Measurements from ENCODE around the gene HNRNPF.

HNRNPF gene

DNA sequence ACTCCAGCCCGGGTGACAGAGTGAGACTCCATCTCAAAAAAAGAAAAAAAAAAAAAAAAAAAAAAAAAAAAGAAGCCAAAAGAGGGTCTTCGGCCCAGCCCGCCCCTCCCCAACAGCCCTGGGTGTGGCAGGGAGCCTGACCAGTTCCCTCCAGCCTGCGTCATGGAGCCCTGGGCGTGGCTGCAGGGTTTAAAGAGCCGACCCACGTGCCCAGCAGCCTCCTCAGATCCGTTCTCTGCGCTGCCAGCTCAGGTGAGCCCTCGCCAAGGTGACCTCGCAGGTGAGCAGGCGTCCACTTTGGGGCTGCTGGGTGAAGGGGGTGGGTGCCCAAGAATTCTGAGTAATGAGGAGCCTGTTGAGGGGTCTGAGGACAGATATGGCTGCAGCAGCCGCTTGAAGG is 37.6 kb downstream of the HNRNPF start, which contains the start of gene FXYD4:
Gene FXYD4 (plus strand): TSS at position 219 of the 400 bp plus-strand sequence. CDS start 2,111 bp downstream, outside the sequence.
- H3K4me1 Mint-ChIP-seq (ENCODE audit: low read depth) = no peaks in the 10 kb centered on the region
- no peak within 1 kb of the TSS for H3K4me3 Mint-ChIP-seq
- H3K9me3 Mint-ChIP-seq = no peaks in the 10 kb centered on the region
- intact Hi-C loops (cut with micrococcal nuclease) = no loop called here
- H3K27ac Mint-ChIP-seq = no peak within 1 kb of the TSS
- H3K36me3 Mint-ChIP-seq (ENCODE audit: low read depth) = no peaks in the 10 kb centered on the region
- H3K27me3 Mint-ChIP-seq = no peaks in the 10 kb centered on the region

DNA sequence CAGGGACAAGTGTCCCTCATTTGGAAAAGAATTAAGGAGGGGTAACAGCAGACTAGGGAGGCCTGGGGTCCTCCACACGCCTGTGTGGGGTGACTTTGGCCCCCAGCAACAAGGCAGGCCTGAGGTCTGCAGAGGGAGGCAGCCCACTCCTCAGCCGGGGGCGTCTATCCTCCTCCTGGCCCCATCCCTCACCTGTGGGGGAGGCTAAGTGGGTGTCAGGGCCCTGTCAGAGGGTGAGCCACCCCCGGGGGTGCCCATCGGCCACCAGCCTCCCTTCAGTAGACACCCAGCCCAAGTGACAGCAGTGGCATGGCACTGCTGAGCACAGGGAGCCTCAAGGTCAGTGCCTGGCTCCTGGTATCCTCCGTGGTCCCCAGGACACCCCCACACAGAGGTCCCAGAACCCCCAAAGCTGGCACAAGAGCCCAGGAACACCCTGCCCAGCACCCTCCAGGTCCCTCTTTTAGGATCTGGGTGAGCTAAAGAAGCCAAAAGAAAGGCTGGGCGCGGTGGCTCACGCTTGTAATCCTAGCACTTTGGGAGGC is 38.2 kb downstream of the HNRNPF start:
- Mint-ChIP-seq H3K9me3 (no peaks in the 10 kb centered on the region), H3K4me1 (ENCODE audit: low read depth) (no peaks in the 10 kb centered on the region), H3K27ac (no peak overlapping the region), H3K36me3 (ENCODE audit: low read depth) (no peaks in the 10 kb centered on the region), H3K27me3 (no peaks in the 10 kb centered on the region), H3K4me3 (no peak overlapping the region)
- intact Hi-C loops (cut with micrococcal nuclease) = no loop called here

DNA sequence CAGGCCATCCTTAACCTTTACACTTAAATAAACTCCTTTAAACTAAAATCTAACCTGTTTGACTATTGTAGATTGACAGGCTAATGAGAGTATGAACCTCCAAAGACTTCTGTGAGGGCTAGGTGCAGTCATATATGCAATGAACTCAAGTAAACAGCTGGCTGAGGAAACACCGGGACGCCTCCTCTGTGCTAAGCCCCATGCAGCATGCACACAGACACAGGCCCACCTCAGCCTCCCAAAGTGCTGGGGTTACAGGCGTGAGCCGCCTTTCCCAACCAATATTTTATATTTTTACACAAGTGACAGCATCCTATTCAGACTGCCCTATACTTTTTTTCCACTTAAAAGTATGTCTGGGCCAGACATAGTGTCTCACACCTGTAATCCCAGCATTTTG is 39.1 kb downstream of the HNRNPF start:
- intact Hi-C loops (cut with micrococcal nuclease) = no loop called here
- H3K4me3 Mint-ChIP-seq = no peak overlapping the region
- no peaks in the 10 kb centered on the region for H3K9me3 Mint-ChIP-seq
- no peaks in the 10 kb centered on the region for H3K36me3 Mint-ChIP-seq (ENCODE audit: low read depth)
- no peak overlapping the region for H3K27ac Mint-ChIP-seq
- no peaks in the 10 kb centered on the region for H3K27me3 Mint-ChIP-seq
- no peaks in the 10 kb centered on the region for H3K4me1 Mint-ChIP-seq (ENCODE audit: low read depth)

DNA sequence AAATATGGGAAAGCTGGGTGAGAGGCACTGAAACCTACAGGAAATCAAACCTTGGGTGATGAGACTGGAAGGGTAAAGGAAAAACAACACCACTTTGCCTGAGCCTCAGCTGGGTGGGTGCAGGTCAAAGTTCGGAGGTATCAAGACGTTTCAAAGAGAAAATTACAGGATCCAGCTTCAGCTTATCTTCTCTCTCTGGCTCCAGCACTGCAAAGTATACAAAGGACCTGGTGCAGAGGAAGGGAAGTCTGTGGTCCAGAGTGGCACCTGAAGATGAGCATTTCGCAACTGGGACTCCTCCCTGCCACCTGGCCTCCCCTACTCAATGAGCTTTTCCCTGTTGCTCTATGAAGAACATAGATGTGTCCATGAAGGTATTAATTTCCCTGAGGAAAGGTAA is 44.0 kb downstream of the HNRNPF start:
- Mint-ChIP-seq H3K27me3 (no peaks in the 10 kb centered on the region), H3K27ac (no peak overlapping the region), H3K9me3 (no peaks in the 10 kb centered on the region), H3K4me3 (no peak overlapping the region), H3K4me1 (ENCODE audit: low read depth) (peaks cover 21% of the 10 kb centered on the region), H3K36me3 (ENCODE audit: low read depth) (no peaks in the 10 kb centered on the region)
- intact Hi-C loops (cut with micrococcal nuclease) = no loop called here

DNA sequence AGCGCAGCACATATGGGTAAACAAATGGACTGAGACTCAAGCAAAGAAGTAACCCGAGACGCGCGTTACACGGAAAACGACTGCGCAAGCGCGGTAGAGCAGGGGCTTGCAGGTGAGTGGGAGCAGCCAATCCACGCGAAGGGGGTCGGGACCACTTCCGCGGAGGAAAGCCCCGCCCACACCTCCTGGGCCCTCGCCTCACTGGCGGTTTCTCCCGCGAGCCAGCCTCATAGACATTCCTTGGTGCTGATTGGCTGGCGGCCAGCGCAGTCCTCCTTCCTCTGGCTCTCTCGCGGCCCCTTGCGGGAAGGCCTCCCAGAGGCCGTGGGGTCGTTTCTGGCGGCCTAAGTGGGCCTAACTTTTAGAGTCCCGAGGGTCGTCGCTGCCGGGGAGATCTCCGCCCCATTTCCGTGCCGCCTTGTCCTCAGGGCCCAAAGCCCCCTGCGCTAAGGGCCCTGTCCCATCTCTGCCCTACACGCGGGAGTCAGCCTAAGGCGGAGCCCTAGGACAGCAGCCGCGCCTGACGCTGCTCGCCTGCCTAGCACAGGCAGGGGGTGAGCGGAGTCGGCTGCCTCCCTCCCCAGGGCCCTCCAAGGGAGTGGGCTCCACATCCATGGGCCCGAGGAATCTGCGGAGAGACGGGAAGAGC is 46.7 kb downstream of the HNRNPF start:
- Mint-ChIP-seq H3K36me3 (ENCODE audit: low read depth) (no peaks in the 10 kb centered on the region), H3K27me3 (no peaks in the 10 kb centered on the region), H3K27ac (peak overlapping the region; percentile 85), H3K4me3 (peak overlapping the region; percentile 84), H3K9me3 (no peaks in the 10 kb centered on the region), H3K4me1 (ENCODE audit: low read depth) (peaks cover 23% of the 10 kb centered on the region)
- intact Hi-C loops (cut with micrococcal nuclease) = loop anchor here (5.0 kb wide), 1 partner anchor 35 kb away; no protein-coding TSS in a partner anchor

DNA sequence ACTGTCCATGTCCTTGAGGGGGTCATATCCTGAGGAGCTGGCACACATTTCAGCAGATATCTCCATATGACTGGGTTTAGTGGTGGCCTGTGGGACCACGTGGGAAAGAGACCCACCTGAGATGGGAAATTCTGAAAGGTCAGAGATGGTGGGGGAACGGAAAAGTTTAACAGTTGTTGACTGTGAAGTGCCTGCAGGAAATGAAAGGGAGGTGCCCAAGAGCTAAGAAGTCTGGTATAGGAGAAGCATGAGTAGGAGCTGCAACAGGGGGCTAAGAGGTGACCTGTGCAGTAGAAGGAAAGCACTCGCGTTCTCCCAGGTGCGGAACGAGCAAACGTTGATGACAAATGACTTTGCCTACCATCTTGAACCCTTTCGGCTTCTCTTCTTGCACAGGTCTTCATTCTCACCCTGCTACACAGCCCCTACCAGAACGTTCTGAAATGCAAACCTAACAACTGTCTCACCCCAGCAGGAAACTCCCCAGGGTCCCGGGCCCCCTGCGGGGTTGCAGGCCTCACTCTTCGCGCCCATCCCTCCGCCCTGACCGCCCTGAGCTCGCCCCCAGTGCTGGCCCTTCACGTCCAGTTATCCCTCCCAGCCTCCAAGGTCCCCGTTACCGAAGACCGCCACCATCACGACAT is 47.3 kb downstream of the HNRNPF start:
- no peaks in the 10 kb centered on the region for H3K36me3 Mint-ChIP-seq (ENCODE audit: low read depth)
- H3K4me3 Mint-ChIP-seq = peak overlapping the region; percentile 84
- H3K9me3 Mint-ChIP-seq = no peaks in the 10 kb centered on the region
- intact Hi-C loops (cut with micrococcal nuclease) = loop anchor here (5.0 kb wide), 1 partner anchor 36 kb away; no protein-coding TSS in a partner anchor
- peak overlapping the region; percentile 85 for H3K27ac Mint-ChIP-seq
- peaks cover 23% of the 10 kb centered on the region for H3K4me1 Mint-ChIP-seq (ENCODE audit: low read depth)
- H3K27me3 Mint-ChIP-seq = no peaks in the 10 kb centered on the region

DNA sequence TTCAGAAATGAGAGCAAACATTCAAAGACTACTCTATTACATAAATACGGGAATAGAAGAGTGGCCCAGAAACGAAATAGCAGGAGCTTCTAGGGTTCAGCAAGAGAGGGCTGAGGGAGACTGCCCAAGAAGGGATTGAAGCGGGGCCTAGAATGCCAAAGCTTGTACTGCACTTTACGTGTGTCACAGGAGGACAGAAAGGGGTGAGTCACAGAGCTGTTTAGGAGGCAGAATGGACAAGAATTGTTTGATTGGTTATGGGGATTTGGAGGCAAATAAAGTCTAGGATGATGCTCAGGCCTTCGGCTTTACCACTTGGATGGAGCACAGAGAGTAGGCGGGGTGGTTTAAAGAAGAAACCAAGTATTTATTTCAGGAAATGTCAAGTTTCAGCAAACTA is 48.9 kb downstream of the HNRNPF start:
- no peaks in the 10 kb centered on the region for H3K27me3 Mint-ChIP-seq
- no peaks in the 10 kb centered on the region for H3K36me3 Mint-ChIP-seq (ENCODE audit: low read depth)
- no peaks in the 10 kb centered on the region for H3K9me3 Mint-ChIP-seq
- H3K4me3 Mint-ChIP-seq = no peak overlapping the region
- peak overlapping the region; percentile 3 for H3K27ac Mint-ChIP-seq
- peaks cover 29% of the 10 kb centered on the region for H3K4me1 Mint-ChIP-seq (ENCODE audit: low read depth)
- intact Hi-C loops (cut with micrococcal nuclease) = loop anchor here (5.0 kb wide), 1 partner anchor 37 kb away; no protein-coding TSS in a partner anchor

DNA sequence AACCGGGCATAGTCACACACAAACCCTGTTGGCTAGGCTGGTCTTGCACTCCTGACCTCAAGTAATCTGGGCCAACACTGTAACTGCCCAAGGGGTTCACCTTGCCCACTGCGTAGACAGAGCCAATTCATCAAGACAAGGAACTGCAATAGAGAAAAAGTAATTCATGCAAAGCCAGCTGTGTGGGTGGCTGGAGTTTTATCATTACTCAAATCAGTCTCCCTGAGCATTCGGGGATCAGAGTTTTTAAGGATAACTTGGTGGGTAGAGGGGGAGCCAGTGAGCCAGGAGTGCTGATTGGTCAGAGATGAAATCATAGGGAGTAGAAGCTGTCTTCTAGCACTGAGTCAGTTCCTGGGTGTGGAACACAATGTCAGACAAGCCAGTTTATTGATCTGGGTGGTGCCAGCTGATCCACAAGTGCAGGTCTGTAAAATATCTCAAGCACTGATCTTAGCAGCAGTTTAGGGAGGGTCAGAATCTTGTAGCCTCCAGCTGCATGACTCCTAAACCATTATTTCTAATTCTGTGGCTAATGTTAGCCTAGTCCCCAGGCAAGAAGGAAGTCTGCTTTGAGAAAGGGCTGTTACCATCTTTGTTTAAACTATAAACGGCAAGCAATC is 53.1 kb downstream of the HNRNPF start:
- H3K4me3 Mint-ChIP-seq = no peak overlapping the region
- intact Hi-C loops (cut with micrococcal nuclease) = no loop called here
- H3K36me3 Mint-ChIP-seq (ENCODE audit: low read depth) = no peaks in the 10 kb centered on the region
- no peak overlapping the region for H3K27ac Mint-ChIP-seq
- peaks cover 20% of the 10 kb centered on the region for H3K27me3 Mint-ChIP-seq
- no peaks in the 10 kb centered on the region for H3K9me3 Mint-ChIP-seq
- H3K4me1 Mint-ChIP-seq (ENCODE audit: low read depth) = peaks cover 13% of the 10 kb centered on the region

DNA sequence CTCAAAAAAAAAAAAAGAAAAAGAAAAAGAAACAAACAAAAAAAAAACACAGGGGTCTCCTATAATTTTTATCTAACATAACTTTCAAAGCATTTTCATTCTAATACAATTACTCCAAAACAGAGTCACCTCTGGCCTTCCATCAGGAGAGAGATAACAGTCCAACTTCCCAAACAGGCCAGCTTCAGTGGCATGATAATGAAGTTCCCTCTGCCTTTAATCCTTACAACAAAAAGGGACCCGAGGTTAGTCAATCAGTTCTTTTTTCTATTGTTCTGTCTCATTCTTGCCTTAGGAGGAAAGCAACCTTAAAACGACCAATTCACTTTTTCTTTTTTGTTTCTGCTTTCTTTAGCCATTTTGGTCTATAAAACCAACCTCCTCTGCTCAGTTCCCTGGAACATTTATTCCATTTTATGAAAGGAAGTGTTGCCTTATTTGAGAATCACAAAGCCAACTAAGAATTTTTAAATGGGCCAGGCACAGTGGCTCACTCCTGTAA is 54.1 kb downstream of the HNRNPF start:
- no peak overlapping the region for H3K27ac Mint-ChIP-seq
- no peaks in the 10 kb centered on the region for H3K36me3 Mint-ChIP-seq (ENCODE audit: low read depth)

DNA sequence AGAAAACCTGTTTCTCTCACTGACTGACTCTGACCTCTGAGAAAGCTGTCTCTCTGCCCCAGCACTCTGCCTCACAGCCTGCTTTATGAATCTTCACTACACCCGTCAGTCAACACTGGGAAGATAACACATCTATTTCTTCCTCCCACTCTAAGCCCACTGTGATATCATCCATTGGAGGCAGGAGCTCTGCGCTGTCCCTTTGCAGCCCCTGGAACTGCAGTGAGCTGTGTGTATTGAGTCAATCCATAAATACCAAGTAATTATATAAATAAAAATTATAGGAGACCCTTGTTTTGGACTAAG is 54.7 kb downstream of the HNRNPF start:
- Mint-ChIP-seq H3K9me3 (no peaks in the 10 kb centered on the region), H3K4me1 (ENCODE audit: low read depth) (peaks cover 12% of the 10 kb centered on the region), H3K4me3 (no peak overlapping the region), H3K36me3 (ENCODE audit: low read depth) (no peaks in the 10 kb centered on the region), H3K27ac (no peak overlapping the region), H3K27me3 (peaks cover 35% of the 10 kb centered on the region)
- intact Hi-C loops (cut with micrococcal nuclease) = no loop called here

More for the DNA sequence above, 54.1 kb downstream of the HNRNPF start:
- no peaks in the 10 kb centered on the region for H3K9me3 Mint-ChIP-seq
- H3K4me3 Mint-ChIP-seq = no peak overlapping the region
- H3K27me3 Mint-ChIP-seq = peaks cover 29% of the 10 kb centered on the region
- intact Hi-C loops (cut with micrococcal nuclease) = no loop called here
- H3K4me1 Mint-ChIP-seq (ENCODE audit: low read depth) = peaks cover 13% of the 10 kb centered on the region

DNA sequence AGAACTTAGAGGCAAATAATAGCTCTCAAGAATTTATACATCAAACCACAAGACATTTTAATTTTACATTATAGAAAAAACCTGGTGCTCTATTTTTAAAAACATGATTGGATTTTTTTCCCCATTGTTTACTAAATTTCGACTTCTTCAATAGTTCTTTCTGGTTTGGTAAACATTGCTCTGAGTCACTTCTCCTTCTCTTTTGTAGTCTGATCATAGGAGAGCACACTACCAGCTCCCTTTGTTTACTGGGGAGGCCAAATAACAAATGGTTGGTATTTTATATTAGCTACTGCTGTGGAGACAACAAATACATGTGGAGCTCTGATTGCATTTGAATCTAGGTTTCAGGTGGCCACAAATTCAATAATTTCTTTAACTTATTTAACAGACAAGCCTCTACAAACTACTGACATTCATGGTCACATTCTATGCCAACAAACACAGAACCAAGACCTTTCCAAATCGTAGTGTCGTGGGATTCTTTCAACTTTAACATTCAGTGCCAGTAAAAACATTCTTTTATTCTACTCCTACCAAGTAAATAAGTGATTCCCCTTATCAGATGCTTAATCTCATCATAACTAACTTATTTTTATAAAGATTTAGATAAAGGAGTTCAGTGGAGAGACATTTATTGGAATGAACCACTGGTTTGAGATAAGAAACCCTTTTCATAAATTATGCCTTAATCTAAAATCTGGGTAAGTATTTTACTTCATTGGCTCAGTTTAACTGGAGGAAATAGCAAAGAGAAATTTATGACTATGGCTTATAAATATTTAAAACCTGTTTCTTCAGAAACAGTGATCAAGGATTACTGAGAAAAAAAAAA is 55.3 kb downstream of the HNRNPF start:
- no peak overlapping the region for H3K27ac Mint-ChIP-seq
- H3K9me3 Mint-ChIP-seq = no peaks in the 10 kb centered on the region
- intact Hi-C loops (cut with micrococcal nuclease) = no loop called here
- H3K4me3 Mint-ChIP-seq = no peak overlapping the region
- peaks cover 38% of the 10 kb centered on the region for H3K27me3 Mint-ChIP-seq
- peaks cover 14% of the 10 kb centered on the region for H3K4me1 Mint-ChIP-seq (ENCODE audit: low read depth)
- no peaks in the 10 kb centered on the region for H3K36me3 Mint-ChIP-seq (ENCODE audit: low read depth)

DNA sequence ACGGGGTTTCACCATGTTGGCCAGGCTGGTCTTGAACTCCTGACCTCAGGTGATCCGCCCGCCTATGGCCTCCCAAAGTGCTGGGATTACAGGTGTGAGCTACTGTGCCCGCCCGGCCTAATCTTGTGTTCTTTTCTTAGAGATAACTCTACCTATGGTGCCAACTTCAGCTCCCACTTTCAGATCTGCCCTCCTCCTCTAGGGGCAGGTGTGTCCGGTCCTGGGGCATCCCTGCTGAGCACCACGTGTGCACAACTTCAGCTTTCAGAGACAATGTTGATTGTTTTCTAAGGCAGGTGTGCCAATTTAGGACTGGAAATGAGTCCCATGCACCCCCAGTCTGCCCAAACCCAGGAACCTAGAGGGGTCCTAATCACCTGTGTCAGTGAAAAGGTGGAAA is 56.0 kb downstream of the HNRNPF start:
- Mint-ChIP-seq H3K4me1 (ENCODE audit: low read depth) (peaks cover 16% of the 10 kb centered on the region), H3K9me3 (no peaks in the 10 kb centered on the region), H3K36me3 (ENCODE audit: low read depth) (no peaks in the 10 kb centered on the region), H3K27me3 (peaks cover 40% of the 10 kb centered on the region), H3K27ac (no peak overlapping the region), H3K4me3 (no peak overlapping the region)
- intact Hi-C loops (cut with micrococcal nuclease) = no loop called here

DNA sequence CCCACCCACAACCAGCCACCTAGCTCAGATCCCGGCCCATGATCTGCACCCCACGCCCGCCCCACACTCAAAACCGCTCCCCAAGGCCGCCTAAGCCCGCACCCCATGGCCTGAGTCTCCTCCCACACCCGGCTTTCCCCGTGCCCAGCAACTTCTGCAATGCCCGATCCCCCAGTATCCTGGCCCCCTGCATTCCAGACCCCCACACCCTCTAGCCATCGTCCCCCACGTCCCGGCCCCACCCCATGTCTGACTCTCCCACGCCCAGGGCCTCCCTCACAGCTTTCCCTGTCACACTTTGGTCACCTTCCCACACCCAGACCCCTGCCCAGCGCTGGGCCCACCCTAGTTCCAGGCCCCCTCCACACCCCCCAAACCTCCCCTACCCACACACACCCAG is 57.7 kb downstream of the HNRNPF start:
- no peak overlapping the region for H3K27ac Mint-ChIP-seq
- H3K36me3 Mint-ChIP-seq (ENCODE audit: low read depth) = no peaks in the 10 kb centered on the region
- H3K27me3 Mint-ChIP-seq = peaks cover 40% of the 10 kb centered on the region
- intact Hi-C loops (cut with micrococcal nuclease) = no loop called here
- H3K9me3 Mint-ChIP-seq = no peaks in the 10 kb centered on the region
- H3K4me3 Mint-ChIP-seq = no peak overlapping the region
- H3K4me1 Mint-ChIP-seq (ENCODE audit: low read depth) = peaks cover 16% of the 10 kb centered on the region

Data from dendritic cell treated with granulocyte-macrophage colony-stimulating factor and Interleukin-4, amounts not matched to agents 40 ng/mL and 50 ng/mL, for 4 days (primary cell).